ENCODE results near the gene TMF1. TPM values are rescaled to one million over a fixed set of nuclear protein-coding genes. Genes with fewer than 3 reads are reported as not detected.
A peak's percentile ranks its signal among the peaks of the same experiment; 100 is the strongest.

TMF1 gene
- total and polyA plus RNA-seq, 8 donors = 6.0 to 53.8 (median 12.6) TPM

GRCh38 chr3:68988740-68989139 is 63.4 kb downstream of the TMF1 start:
- H3K27ac ChIP-seq = no peak overlapping the region
- peaks cover 32 to 94% (median 78%) of the 10 kb centered on the region in 4 donors for H3K36me3 ChIP-seq
- intact Hi-C loops (cut with DNase I; ENCODE audit: low total_unique reads) = no loop called here
- no peaks in the 10 kb centered on the region for H3K4me1 ChIP-seq
- no peak overlapping the region for H3K4me3 ChIP-seq
- H3K27me3 ChIP-seq = no peaks in the 10 kb centered on the region
- DNase-seq = no peak
- 80 to 93% (median 86%) methylated on average over 4 of the region's 4 CpGs for WGBS, 5 donors
- H3K9me3 ChIP-seq = no peaks in the 10 kb centered on the region
- TF ChIP-seq POLR2A (IDR thresholded peaks at IDR 0.05) (no peak), POLR2AphosphoS5 (IDR thresholded peaks at IDR 0.05) (peak in 1 of 3 donors; percentile 5)

DNA sequence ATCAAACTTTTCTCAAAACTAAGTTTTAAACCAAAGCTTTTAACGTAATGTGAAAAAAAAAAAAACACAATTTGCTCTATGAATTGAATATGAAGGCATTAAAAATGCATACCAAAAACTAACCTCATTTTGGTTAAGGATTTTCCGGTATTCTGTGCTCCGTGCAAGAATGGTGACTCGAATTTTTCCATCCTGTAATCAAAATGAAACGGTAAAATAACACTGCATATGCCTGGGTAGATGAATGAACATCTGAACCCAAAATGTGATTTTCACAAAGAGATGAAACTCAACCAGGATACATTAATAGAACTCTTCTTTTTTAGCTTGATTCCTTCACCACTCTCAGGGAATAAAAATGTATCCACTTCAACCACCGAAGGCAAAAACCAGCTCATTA is 64.8 kb downstream of the TMF1 start:
- TF ChIP-seq, protein P1, sequence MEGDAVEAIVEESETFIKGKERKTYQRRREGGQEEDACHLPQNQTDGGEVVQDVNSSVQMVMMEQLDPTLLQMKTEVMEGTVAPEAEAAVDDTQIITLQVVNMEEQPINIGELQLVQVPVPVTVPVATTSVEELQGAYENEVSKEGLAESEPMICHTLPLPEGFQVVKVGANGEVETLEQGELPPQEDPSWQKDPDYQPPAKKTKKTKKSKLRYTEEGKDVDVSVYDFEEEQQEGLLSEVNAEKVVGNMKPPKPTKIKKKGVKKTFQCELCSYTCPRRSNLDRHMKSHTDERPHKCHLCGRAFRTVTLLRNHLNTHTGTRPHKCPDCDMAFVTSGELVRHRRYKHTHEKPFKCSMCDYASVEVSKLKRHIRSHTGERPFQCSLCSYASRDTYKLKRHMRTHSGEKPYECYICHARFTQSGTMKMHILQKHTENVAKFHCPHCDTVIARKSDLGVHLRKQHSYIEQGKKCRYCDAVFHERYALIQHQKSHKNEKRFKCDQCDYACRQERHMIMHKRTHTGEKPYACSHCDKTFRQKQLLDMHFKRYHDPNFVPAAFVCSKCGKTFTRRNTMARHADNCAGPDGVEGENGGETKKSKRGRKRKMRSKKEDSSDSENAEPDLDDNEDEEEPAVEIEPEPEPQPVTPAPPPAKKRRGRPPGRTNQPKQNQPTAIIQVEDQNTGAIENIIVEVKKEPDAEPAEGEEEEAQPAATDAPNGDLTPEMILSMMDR (IDR thresholded peaks at IDR 0.05) = no peak
- TF ChIP-seq POLR2AphosphoS5 (IDR thresholded peaks at IDR 0.05) (no peak), EP300 (IDR thresholded peaks at IDR 0.05) (no peak), POLR2A (IDR thresholded peaks at IDR 0.05) (no peak)
- WGBS, 5 donors = 75 to 92% (median 80%) methylated on average over 6 of the region's 6 CpGs
- intact Hi-C loops (cut with DNase I; ENCODE audit: low total_unique reads) = no loop called here

DNA sequence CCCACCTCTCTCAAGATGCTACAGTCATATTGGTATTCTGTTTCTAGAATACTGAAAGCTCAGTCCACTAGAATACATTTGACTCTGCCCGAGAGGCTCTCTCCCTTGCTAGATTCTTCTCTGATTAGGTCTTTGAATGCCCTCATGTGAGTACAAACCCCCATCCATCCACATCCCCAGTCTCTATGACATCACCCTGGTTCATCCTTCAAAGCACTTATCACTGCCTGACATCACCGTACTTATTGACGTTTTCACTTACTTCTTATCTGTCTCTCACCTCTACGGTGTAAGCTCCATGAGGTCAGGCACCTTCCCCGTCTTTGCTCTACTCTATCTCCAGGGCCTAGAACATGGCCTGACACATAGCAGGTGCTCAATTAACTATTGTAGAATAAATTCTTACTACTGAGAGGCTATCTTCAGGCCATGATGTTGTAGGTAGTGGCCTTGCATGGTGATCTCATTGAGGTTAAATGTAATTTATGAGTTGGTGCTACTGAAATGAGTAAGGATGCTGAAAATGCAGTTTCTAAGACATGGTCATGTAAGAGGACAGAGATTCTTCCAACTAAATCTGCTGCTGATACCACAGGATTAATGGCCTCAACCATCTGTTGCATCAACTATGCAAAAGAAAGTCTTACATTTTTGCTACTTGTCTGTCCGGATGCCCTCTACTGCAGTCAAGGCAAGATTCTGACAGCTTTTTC is 65.5 kb downstream of the TMF1 start:
- no peaks in the 10 kb centered on the region for H3K4me1 ChIP-seq
- peaks cover 41 to 95% (median 83%) of the 10 kb centered on the region in 4 donors for H3K36me3 ChIP-seq
- H3K4me3 ChIP-seq = no peak overlapping the region
- 94 to 98% (median 96%) methylated on average over 6 of the region's 6 CpGs for WGBS, 5 donors
- no peaks in the 10 kb centered on the region for H3K27me3 ChIP-seq
- no peak overlapping the region for H3K27ac ChIP-seq
- intact Hi-C loops (cut with DNase I; ENCODE audit: low total_unique reads) = no loop called here
- TF ChIP-seq EP300 (IDR thresholded peaks at IDR 0.05) (no peak), POLR2AphosphoS5 (IDR thresholded peaks at IDR 0.05) (no peak), POLR2A (IDR thresholded peaks at IDR 0.05) (no peak)
- TF ChIP-seq, protein P1 (IDR thresholded peaks at IDR 0.05) = no peak
- no peaks in the 10 kb centered on the region for H3K9me3 ChIP-seq
- no peak for DNase-seq

More for the DNA sequence above, 64.8 kb downstream of the TMF1 start:
- DNase-seq = no peak
- Histone ChIP-seq H3K36me3 (peaks cover 35 to 94% (median 79%) of the 10 kb centered on the region in 4 donors), H3K4me1 (no peaks in the 10 kb centered on the region), H3K27ac (no peak overlapping the region), H3K27me3 (no peaks in the 10 kb centered on the region), H3K4me3 (no peak overlapping the region), H3K9me3 (no peaks in the 10 kb centered on the region)

GRCh38 chr3:68985146-68985790 is 66.9 kb downstream of the TMF1 start:
- WGBS, 5 donors = 50 to 97% (median 80%) methylated on average over 1 to 3 of the region's 3 CpGs
- H3K4me3 ChIP-seq = no peak overlapping the region
- intact Hi-C loops (cut with DNase I; ENCODE audit: low total_unique reads) = no loop called here
- no peaks in the 10 kb centered on the region for H3K27me3 ChIP-seq
- no peaks in the 10 kb centered on the region for H3K9me3 ChIP-seq
- peaks cover 54 to 95% (median 89%) of the 10 kb centered on the region in 4 donors for H3K36me3 ChIP-seq
- TF ChIP-seq, protein P1 (IDR thresholded peaks at IDR 0.05) = no peak
- no peak for TF ChIP-seq POLR2A (IDR thresholded peaks at IDR 0.05)
- TF ChIP-seq EP300 (IDR thresholded peaks at IDR 0.05) = no peak
- TF ChIP-seq POLR2AphosphoS5 (IDR thresholded peaks at IDR 0.05) = no peak
- no peaks in the 10 kb centered on the region for H3K4me1 ChIP-seq
- no peak overlapping the region for H3K27ac ChIP-seq
- DNase-seq = no peak

Data from stomach (tissue), 9 donors.